Neuronal stem cell (in vitro differentiated cells): ENCODE measurements around the gene DHX8.
A peak's percentile ranks its signal among the peaks of the same experiment; 100 is the strongest.

Source experiments
- DNase-seq: peaks from one replicate; pipeline ENCODE4 v3.0.0-alpha.2; 2013; ENCODE audit warnings: low spot score
- H2AFZ ChIP-seq: one replicate; pipeline ENCODE4 v1.6.1; 2013; ENCODE audit warnings: mild to moderate bottlenecking, low read length, inconsistent platforms
- H2AK5ac ChIP-seq: 2 replicates; pipeline ENCODE4 v1.6.1; 2013; ENCODE audit warnings: low read depth, mild to moderate bottlenecking, inconsistent platforms, low read length, moderate library complexity, mixed read lengths
- H2BK120ac ChIP-seq: 2 replicates; pipeline ENCODE4 v1.6.1; 2013; ENCODE audit warnings: low read depth, mild to moderate bottlenecking, inconsistent platforms, low read length, moderate library complexity, mixed read lengths
- H2BK12ac ChIP-seq: one replicate; pipeline ENCODE4 v1.6.1; 2013; ENCODE audit warnings: low read length, inconsistent platforms
- H2BK15ac ChIP-seq: 2 replicates; pipeline ENCODE4 v1.6.1; 2013; ENCODE audit warnings: mild to moderate bottlenecking, low read length, inconsistent platforms, mixed read lengths
- H2BK5ac ChIP-seq: one replicate; pipeline ENCODE4 v1.6.1; 2013; ENCODE audit warnings: inconsistent platforms, mild to moderate bottlenecking, low read length, moderate library complexity
- H3K14ac ChIP-seq: one replicate; pipeline ENCODE4 v1.6.1; 2013; ENCODE audit warnings: low read length, inconsistent platforms
- H3K18ac ChIP-seq: 2 replicates; pipeline ENCODE4 v1.6.1; 2013; ENCODE audit warnings: low read length, inconsistent platforms
- H3K23ac ChIP-seq: 2 replicates; pipeline ENCODE4 v1.6.1; 2013; ENCODE audit warnings: low read depth, mild to moderate bottlenecking, mixed read lengths, low read length, inconsistent platforms; ENCODE audit not compliant: poor library complexity
- H3K27ac ChIP-seq: replicated peaks from 3 replicates; pipeline ENCODE4 v1.5.1; 2013; ENCODE audit warnings: low read length, inconsistent platforms
- H3K27me3 ChIP-seq, 3 experiments: 2 replicates each; pipeline ENCODE4 v1.6.1; 2013; ENCODE audit warnings: low read length in 3 of 3, mild to moderate bottlenecking in 2 of 3, inconsistent platforms in 1 of 3, low read depth in 1 of 3, mixed read lengths in 1 of 3, moderate library complexity in 1 of 3; ENCODE audit not compliant: control insufficient read depth in 3 of 3, insufficient read depth in 3 of 3
- H3K36me3 ChIP-seq, 2 donors: replicated peaks in 1 of 2; 2 replicates each; pipeline ENCODE4 v1.6.1; 2013; ENCODE audit warnings: low read length in 2 of 2; ENCODE audit not compliant: control insufficient read depth in 2 of 2, insufficient read depth in 2 of 2
- H3K4ac ChIP-seq: 2 replicates; pipeline ENCODE4 v1.6.1; 2013; ENCODE audit warnings: inconsistent platforms, mild to moderate bottlenecking, low read length, moderate library complexity
- H3K4me1 ChIP-seq, 2 donors: 1 replicate in 1 of 2; 2 replicates in 1 of 2; pipeline ENCODE4 v1.6.1; 2013; ENCODE audit warnings: low read length in 2 of 2, low read depth in 1 of 2; ENCODE audit not compliant: control insufficient read depth in 2 of 2, insufficient read depth in 1 of 2
- H3K4me2 ChIP-seq: one replicate; pipeline ENCODE4 v1.6.1; 2013; ENCODE audit warnings: mild to moderate bottlenecking, low read length, inconsistent platforms; ENCODE audit not compliant: insufficient read depth, poor library complexity, severe bottlenecking
- H3K4me3 ChIP-seq, 2 donors: 2 replicates each; pipeline ENCODE4 v1.5.1; 2013; ENCODE audit warnings: low read length in 2 of 2, mild to moderate bottlenecking in 2 of 2, inconsistent platforms in 1 of 2, moderate library complexity in 1 of 2
- H3K79me1 ChIP-seq: one replicate; pipeline ENCODE4 v1.6.1; 2013; ENCODE audit warnings: low read depth, mild to moderate bottlenecking, inconsistent platforms, low read length, moderate library complexity
- H3K9ac ChIP-seq: one replicate; pipeline ENCODE4 v1.6.1; 2013; ENCODE audit warnings: mild to moderate bottlenecking, low read depth, low read length, inconsistent platforms; ENCODE audit not compliant: poor library complexity
- H3K9me3 ChIP-seq, 2 donors: replicated peaks in 1 of 2; 2 replicates each; pipeline versions ENCODE3 to v1.6.1; 2013; ENCODE audit warnings: low read length in 2 of 2, mild to moderate bottlenecking in 2 of 2, inconsistent platforms in 1 of 2, low read depth in 1 of 2, mixed read lengths in 1 of 2, moderate library complexity in 1 of 2; ENCODE audit not compliant: control insufficient read depth in 2 of 2, insufficient read depth in 1 of 2
- H4K8ac ChIP-seq: one replicate; pipeline ENCODE4 v1.6.1; 2013; ENCODE audit warnings: low read depth, mild to moderate bottlenecking, inconsistent platforms, low read length, moderate library complexity
- H4K91ac ChIP-seq: one replicate; pipeline ENCODE4 v1.6.1; 2013; ENCODE audit warnings: low read length, low read depth, mild to moderate bottlenecking, inconsistent platforms; ENCODE audit not compliant: poor library complexity
- WGBS, 2 donors: extraction: QIAGEN DNeasy Blood & Tissue Kit; methylation state at CpG; one replicate each; pipeline ENCODE4 v1.1.7; 2013; ENCODE audit warnings: missing lambda C conversion rate in 2 of 2, mixed read lengths in 1 of 2; ENCODE audit not compliant: insufficient read length in 2 of 2, insufficient replicate concordance in 1 of 2; ENCODE audit errors: extremely low coverage in 2 of 2; 5-methylcytosine and 5-hydroxymethylcytosine counted together

The DHX8 gene

DNA sequence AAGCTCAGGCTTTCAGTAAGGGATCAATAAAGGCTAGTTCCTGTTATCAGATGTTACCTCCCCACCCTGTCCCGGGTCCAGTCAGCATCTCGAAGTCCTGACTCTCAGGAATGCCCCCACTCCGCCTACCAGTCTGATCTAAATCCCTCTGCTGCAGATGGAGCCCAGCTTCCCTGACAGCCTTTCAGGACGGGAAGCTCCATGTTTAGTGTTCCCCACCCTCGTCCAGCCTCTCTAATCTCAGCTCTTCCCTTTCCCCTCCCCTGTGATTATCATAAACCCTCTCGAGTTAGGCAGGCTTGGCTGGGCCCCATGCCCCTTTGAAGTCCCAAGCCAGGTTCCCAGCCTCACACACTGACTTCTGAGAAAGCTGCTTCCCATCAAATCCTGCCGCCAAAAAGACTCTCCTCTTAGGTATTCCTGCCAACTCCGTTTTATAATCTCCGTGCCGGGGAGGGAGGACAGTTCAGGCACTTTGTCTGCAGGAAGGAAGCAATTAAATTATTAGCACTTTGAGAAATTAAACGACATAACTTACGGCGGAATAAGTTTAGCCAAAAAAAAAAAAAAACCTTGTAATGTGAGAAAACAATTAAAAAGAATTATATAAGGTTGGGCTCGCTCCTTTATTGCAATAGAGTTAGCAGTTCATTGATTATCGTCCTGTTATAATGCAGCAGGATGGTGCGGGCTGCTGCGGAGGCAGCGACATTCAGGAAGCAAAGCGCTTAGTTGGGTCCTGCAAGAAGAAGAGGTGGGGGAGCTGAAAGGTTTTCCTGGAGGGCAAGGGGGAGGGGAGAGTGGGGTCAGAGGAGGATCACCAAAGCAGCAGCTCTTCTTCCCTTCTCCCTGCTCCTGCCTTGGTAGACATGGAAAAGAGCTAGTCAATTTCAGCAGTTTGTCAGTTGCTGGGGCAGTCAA is 79.2 kb downstream of the DHX8 start:
- no peak overlapping the region for H2BK15ac ChIP-seq
- H3K14ac ChIP-seq: no peak overlapping the region
- no peak overlapping the region for H4K91ac ChIP-seq
- H2BK12ac ChIP-seq: no peak overlapping the region
- no peaks in the 10 kb centered on the region for H3K79me1 ChIP-seq
- peaks cover 0 to 18% (median 0%) of the 10 kb centered on the region in 3 experiments for H3K27me3 ChIP-seq
- H3K4me1 ChIP-seq: peaks cover 14 to 15% of the 10 kb centered on the region in 2 donors
- H2BK120ac ChIP-seq: no peak overlapping the region
- H2AFZ ChIP-seq: peak overlapping the region; percentile 66
- H3K4ac ChIP-seq: no peak overlapping the region
- H3K27ac ChIP-seq: no peak overlapping the region
- H3K4me3 ChIP-seq: no peak overlapping the region
- no peak overlapping the region for H4K8ac ChIP-seq
- no peak overlapping the region for H3K9ac ChIP-seq
- no peaks in the 10 kb centered on the region for H3K36me3 ChIP-seq
- no peak overlapping the region for H2BK5ac ChIP-seq
- no peak for DNase-seq
- H3K4me2 ChIP-seq: no peak overlapping the region
- no peaks in the 10 kb centered on the region for H3K9me3 ChIP-seq
- no peak overlapping the region for H3K18ac ChIP-seq
- no peak overlapping the region for H3K23ac ChIP-seq
- H2AK5ac ChIP-seq: no peak overlapping the region
- no CpG with 5 or more reads among the region's 19 CpGs for whole genome bisulfite sequencing, 2 donors

DNA sequence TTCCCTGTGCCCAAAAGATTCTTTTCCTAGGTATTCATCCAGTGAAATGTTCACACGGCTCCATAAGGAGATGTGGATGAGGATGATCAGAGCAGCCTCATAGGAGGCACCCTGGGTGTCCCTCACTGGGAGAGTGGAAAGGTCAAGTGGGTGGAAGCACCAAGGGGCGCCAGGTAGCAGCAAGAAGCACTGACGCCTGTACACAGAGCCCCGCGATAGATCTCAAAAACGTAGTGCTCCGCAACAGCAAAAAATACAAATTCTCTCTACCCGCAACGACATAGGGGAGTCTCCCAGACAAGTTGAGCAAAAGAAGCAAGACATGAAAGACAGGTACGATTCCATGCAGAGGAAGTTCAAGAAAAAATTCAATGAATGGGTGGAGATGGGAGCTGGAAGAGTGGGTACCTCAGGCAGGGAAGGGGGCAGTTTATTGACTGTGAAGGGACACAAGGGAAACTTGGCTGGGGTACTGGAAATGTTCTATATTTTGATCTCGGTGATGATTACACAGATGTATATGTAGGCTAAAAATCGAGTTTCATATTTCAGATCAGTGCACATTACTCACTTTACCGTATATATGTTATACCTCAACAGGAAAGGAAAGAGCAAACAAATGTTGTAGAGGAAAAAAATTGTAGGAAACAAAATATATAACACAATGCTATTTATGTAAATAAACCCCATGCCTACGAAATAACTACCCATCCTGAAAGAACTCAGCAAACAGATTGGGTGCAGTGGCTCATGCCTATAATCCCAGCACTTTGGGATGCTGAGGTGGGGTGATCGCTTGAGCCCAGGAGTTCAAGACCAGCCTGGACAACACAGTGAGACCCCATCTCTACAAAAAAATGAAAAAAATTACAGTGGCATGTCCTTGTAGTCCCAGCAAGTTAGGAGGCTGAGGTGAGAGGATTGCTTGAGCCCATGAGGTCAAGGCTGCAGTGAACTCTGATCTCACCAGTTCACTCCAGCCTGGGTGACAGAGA is 80.1 kb downstream of the DHX8 start:
- no peak overlapping the region for H2BK5ac ChIP-seq
- no peak for DNase-seq
- H3K23ac ChIP-seq: no peak overlapping the region
- no peak overlapping the region for H2AFZ ChIP-seq
- H3K27ac ChIP-seq: no peak overlapping the region
- peaks cover 0 to 18% (median 0%) of the 10 kb centered on the region in 3 experiments for H3K27me3 ChIP-seq
- no peaks in the 10 kb centered on the region for H3K9me3 ChIP-seq
- no peaks in the 10 kb centered on the region for H3K36me3 ChIP-seq
- H2BK12ac ChIP-seq: no peak overlapping the region
- H3K9ac ChIP-seq: no peak overlapping the region
- H3K4me2 ChIP-seq: peak overlapping the region; percentile 15
- H3K4me1 ChIP-seq: peaks cover 14 to 15% of the 10 kb centered on the region in 2 donors
- no peaks in the 10 kb centered on the region for H3K79me1 ChIP-seq
- H3K4ac ChIP-seq: no peak overlapping the region
- H2BK120ac ChIP-seq: no peak overlapping the region
- no peak overlapping the region for H3K14ac ChIP-seq
- no peak overlapping the region for H2AK5ac ChIP-seq
- WGBS, 2 donors: no CpG with 5 or more reads among the region's 15 CpGs
- H2BK15ac ChIP-seq: peak overlapping the region; percentile 12
- no peak overlapping the region for H4K91ac ChIP-seq
- H3K4me3 ChIP-seq: no peak overlapping the region
- H4K8ac ChIP-seq: no peak overlapping the region
- no peak overlapping the region for H3K18ac ChIP-seq

DNA sequence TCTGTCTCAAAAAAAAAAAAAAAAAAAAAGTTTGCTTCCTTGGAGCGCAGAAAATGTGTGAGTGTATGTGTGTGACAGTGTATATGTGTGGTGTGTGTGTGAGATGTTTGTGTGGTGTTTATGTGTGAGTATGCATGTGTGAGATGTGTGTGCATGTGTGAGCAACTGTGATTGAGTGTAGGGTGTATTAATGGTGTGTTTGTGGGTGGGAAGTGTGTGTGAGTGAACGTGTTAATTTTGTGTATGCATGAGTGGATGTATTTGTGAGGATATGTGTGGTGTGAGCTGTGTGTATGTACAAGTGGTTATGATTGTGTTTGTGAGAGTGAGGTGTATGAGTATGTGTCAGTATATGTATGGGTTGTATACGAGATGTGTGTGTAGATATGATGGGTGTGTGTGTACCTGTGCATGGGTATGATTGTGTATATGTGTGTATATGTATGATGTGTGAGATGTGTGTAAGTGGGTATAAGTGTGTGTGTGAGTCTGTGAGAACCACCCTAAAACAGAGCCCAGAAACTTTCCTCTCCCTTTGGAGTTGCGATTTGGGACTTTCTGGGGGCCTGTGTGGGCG is 84.8 kb downstream of the DHX8 start:
- no peak overlapping the region for H2BK5ac ChIP-seq

More for the DNA sequence above, 84.8 kb downstream of the DHX8 start:
- WGBS, 2 donors: 100% methylated on average over 2 to 3 of the region's 5 CpGs
- Histone ChIP-seq H2BK15ac (no peak overlapping the region), H3K27me3 (peaks cover 0 to 3% (median 0%) of the 10 kb centered on the region in 3 experiments), H3K36me3 (no peaks in the 10 kb centered on the region), H3K9me3 (no peaks in the 10 kb centered on the region), H2AFZ (no peak overlapping the region), H3K4ac (no peak overlapping the region), H3K23ac (no peak overlapping the region), H3K4me2 (no peak overlapping the region), H2BK120ac (no peak overlapping the region), H4K91ac (no peak overlapping the region), H3K14ac (no peak overlapping the region), H3K79me1 (no peaks in the 10 kb centered on the region), H3K27ac (no peak overlapping the region), H3K18ac (no peak overlapping the region), H2BK12ac (no peak overlapping the region), H3K9ac (no peak overlapping the region), H3K4me1 (peaks cover 2 to 3% of the 10 kb centered on the region in 2 donors), H2AK5ac (no peak overlapping the region), H3K4me3 (no peak overlapping the region), H4K8ac (no peak overlapping the region)
- no peak for DNase-seq
